K562 treated with DMSO at 1 percent for 24 hours (cell line): ENCODE results near the gene EIF3F. TPM values are rescaled to one million over a fixed set of nuclear protein-coding genes. Genes with fewer than 3 reads are reported as not detected.

ENCODE experiments used
- total RNA-seq: library from RNA; unstranded; fragments of 300-600 nt; gene quantifications from 2 replicates; pipeline ENCODE4 v1.2.3, GENCODE V29; 2022; ENCODE audit warnings: low read depth; ENCODE audit not compliant: insufficient read depth

EIF3F gene
- total RNA-seq = 905 and 1,015 TPM in 2 replicates

GRCh38 chr11:7986768-7987559, at the start of gene EIF3F:
EIF3F (plus strand) TSS chr11:7987337; CDS start chr11:7987353, 16 bp downstream.

GRCh38 chr11:7941608-7942007, 45.5 kb upstream of the EIF3F start, which contains the start of gene OR10A3:
OR10A3 (minus strand) TSS chr11:7941708; CDS start chr11:7939520, 2,188 bp downstream.

GRCh38 chr11:7965386-7965785, 21.8 kb upstream of the EIF3F start, which contains the start of gene NLRP10:
NLRP10 (minus strand) TSS chr11:7965447; CDS start chr11:7963495, 1,952 bp downstream.

Other genes starting within 250 kb of the EIF3F start
- gene OR5P2, start 190.4 kb upstream of the EIF3F start, total RNA-seq = not detected in 2 replicates
- gene OR5P3, start 156.5 kb upstream of the EIF3F start, total RNA-seq = not detected in 2 replicates
- not detected in 2 replicates for gene OR10A6, start 56.1 kb upstream of the EIF3F start, total RNA-seq
- gene OR10A3, start 45.6 kb upstream of the EIF3F start, total RNA-seq = not detected in 2 replicates
- not detected in 2 replicates for gene NLRP10, start 21.9 kb upstream of the EIF3F start, total RNA-seq
- gene TUB, start 93.9 kb downstream of the EIF3F start, total RNA-seq = not detected in 2 replicates
- gene RIC3, start 181.7 kb downstream of the EIF3F start, total RNA-seq = not detected in 2 replicates